ENCODE results near the gene USP49.

The USP49 gene

DNA sequence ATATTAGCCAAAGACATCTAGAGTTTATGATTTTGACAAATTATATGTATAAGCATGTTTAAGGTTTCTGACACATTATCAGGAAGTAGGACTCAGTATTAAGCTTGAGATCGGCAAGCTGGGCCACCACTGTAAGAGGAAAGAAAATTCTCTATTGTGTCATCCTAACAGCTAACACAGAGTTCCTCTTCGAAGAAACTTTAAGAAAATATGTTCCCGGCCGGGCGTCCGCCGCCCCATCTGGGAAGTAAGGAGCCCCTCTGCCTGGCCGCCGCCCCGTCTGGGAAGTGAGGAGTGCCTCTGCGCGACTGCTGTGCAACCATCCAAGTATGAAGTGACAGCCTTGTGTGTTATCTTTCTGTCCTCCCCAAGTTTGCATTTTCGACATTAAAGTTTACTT lies 23.0 kb downstream of the USP49 start:
- no peak overlapping the region for H3K4me3 ChIP-seq (ENCODE audit: low read length)
- DNase-seq (ENCODE audit: low read depth) = no peak
- TF ChIP-seq, protein P1, sequence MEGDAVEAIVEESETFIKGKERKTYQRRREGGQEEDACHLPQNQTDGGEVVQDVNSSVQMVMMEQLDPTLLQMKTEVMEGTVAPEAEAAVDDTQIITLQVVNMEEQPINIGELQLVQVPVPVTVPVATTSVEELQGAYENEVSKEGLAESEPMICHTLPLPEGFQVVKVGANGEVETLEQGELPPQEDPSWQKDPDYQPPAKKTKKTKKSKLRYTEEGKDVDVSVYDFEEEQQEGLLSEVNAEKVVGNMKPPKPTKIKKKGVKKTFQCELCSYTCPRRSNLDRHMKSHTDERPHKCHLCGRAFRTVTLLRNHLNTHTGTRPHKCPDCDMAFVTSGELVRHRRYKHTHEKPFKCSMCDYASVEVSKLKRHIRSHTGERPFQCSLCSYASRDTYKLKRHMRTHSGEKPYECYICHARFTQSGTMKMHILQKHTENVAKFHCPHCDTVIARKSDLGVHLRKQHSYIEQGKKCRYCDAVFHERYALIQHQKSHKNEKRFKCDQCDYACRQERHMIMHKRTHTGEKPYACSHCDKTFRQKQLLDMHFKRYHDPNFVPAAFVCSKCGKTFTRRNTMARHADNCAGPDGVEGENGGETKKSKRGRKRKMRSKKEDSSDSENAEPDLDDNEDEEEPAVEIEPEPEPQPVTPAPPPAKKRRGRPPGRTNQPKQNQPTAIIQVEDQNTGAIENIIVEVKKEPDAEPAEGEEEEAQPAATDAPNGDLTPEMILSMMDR (conservative IDR thresholded peaks at IDR 0.05; ENCODE audit: low read depth, low read length) = no peak

DNA sequence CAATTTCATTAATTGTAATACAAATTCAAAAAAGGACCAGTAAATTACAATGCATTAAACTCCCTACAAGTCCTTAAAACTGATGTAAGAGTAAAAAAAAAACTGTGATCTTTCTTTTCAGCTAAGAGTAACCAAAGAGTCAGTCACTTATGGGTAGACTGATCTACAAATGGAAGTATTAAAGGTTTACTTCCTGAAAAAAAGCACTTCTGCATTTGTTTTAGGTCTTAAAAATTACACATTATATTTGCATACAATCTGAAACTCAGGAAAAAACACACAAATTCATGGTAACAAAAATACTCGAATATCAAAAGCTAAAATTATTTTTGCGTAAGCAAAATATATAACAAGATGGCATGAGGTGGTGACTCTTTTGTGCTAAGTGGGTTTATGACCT lies 23.5 kb downstream of the USP49 start:
- H3K4me3 ChIP-seq (ENCODE audit: low read length) = no peak overlapping the region
- TF ChIP-seq, protein P1 (conservative IDR thresholded peaks at IDR 0.05; ENCODE audit: low read depth, low read length) = no peak
- no peak for DNase-seq (ENCODE audit: low read depth)

DNA sequence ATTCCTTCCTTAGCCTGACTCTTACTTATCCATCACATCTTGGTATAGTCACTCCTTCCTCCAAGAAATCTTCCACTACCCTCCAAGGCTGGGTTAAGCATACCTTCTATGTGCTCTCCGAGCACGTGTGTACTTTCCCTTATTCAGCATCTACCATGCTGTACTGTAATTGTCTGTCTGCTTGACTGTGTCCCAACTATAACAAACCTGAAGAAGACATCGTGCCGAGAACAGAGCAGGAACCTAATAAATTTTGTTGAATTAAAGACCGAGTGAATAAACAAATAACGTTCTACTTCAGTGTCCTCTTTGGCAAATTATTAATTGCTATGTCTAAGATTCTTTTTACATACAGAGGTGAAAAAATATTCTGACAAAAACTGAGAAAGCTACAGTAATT lies 35.8 kb downstream of the USP49 start:
- no peak overlapping the region for H3K4me3 ChIP-seq (ENCODE audit: low read length)
- DNase-seq (ENCODE audit: low read depth) = no peak
- TF ChIP-seq, protein P1 (conservative IDR thresholded peaks at IDR 0.05; ENCODE audit: low read depth, low read length) = no peak

DNA sequence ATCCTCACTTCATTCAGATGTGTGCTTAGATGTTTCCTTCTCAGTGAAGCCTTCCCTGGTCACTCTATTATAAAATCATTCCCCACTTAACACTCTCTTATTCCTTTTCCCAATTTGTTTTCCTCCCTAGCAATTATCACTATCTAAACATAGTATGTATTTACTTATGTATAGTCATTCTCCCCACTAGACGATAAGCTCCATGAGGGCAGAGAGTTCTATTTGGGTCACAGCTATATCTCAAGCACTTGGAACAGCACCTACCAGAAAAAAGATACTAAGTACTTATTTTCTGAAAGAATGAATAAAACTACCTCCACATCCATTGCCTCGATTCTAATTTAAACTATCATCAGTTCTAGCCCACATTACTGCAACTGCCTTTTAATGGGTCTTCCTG lies 36.5 kb downstream of the USP49 start:
- H3K4me3 ChIP-seq (ENCODE audit: low read length) = no peak overlapping the region
- TF ChIP-seq, protein P1 (conservative IDR thresholded peaks at IDR 0.05; ENCODE audit: low read depth, low read length) = no peak
- DNase-seq (ENCODE audit: low read depth) = no peak

DNA sequence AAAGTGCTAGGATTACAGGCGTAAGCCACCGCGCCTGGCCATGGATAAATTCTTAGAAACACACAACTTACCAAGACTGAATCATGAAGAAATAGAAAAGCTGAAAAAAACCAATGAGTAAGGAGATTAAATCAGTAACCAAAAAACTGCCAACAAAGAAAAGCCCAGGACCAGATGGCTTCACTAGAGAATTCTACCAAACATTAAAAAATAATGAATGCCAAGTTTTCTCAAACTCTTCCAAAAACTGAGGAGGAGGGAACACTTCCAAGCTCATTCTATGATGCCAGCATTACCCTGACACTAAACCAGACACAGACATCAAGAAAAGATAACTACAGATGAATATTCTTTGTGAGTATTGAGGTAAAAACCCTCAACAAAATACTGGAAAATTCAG lies 44.3 kb downstream of the USP49 start:
- DNase-seq (ENCODE audit: low read depth) = no peak
- H3K4me3 ChIP-seq (ENCODE audit: low read length) = no peak overlapping the region
- TF ChIP-seq, protein P1 (conservative IDR thresholded peaks at IDR 0.05; ENCODE audit: low read depth, low read length) = no peak

DNA sequence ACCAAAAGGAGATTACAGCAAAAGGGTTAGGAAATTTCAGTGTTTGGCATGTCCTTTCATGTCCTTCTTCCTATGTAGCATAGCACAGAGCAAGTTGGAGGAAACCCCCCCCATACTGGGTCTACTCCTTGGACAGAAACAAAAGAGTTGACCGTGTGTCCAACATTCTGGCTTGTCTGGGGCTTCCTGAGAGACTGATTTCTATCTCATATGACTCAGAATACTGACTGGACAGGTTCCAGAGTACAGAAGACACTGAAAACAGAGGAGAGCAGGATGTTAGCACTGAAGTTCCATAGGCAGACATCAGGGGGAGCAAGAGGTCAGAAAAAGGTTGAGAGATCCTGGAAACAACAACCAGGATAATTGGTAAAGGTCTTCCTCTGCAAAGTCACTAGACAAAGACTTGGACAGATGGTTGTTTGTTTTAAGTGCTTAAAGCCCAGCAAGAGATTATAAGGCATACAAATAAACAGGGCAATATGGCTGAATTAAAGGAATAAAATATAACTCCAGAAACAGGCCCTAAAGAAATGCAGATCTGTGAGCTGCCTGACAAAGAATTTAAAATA lies 48.4 kb downstream of the USP49 start:
- TF ChIP-seq, protein P1 (conservative IDR thresholded peaks at IDR 0.05; ENCODE audit: low read depth, low read length) = peak; percentile 97
- no peak overlapping the region for H3K4me3 ChIP-seq (ENCODE audit: low read length)
- peak; percentile 56 for DNase-seq (ENCODE audit: low read depth)

DNA sequence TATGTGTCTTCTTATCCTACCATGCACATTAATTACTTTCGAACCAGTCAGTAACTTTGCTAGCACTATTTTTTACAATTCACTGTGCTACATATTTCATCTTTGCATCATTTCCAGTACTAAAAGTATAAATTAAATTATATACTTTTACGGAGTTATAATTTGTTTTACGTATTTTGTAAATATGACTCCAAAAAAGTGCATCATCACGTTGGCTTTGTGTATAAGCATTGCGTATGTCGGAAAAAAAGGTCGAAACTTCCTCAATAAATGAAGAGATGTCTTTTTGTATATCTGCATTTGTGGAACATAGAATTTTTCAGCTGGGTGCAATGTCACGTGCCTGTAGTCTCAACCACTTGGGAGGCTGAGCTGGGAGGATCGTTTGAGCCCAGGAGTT lies 52.0 kb downstream of the USP49 start:
- H3K4me3 ChIP-seq (ENCODE audit: low read length) = no peak overlapping the region
- DNase-seq (ENCODE audit: low read depth) = no peak
- TF ChIP-seq, protein P1 (conservative IDR thresholded peaks at IDR 0.05; ENCODE audit: low read depth, low read length) = no peak

All from retinal pigment epithelial cell (primary cell).